HCT116 (cell line): Measurements from ENCODE around the gene NHSL2. TPM values are rescaled to one million over a fixed set of nuclear protein-coding genes. Genes with fewer than 3 reads are reported as not detected.

Experiments used
- ATAC-seq: fragments of 200-7000 bp; cut with Tn5 transposase; 2 replicates; pipeline ENCODE4 v1.9.1; 2020; ENCODE audit warnings: mild to moderate bottlenecking, moderate library complexity
- BruUV-seq: library from RNA; stranded (reverse); fragments of 400-500 nt; replicated peaks from 2 replicates; lab custom pipeline; 2021; lab: Mats Ljungman, UMichigan
- CTCF ChIA-PET: fragments of 300-600 bp; sonication (Branson Sonifier 250); formaldehyde crosslinking; loops from one replicate; lab custom pipeline; 2021; ENCODE audit warnings: antibody characterized with exemption; lab: Charles Lee
- POLR2A ChIA-PET: fragments of 300-600, 350-600 bp; sonication (Branson Sonifier 250); formaldehyde crosslinking; loops from one replicate; lab custom pipeline; 2021; ENCODE audit warnings: antibody characterized with exemption; lab: Charles Lee
- RAD21 ChIA-PET, 2 experiments: fragments of 300-600 bp; sonication (Branson Sonifier 250); formaldehyde crosslinking; loops; one replicate each; lab custom pipeline; 2023; ENCODE audit warnings: low total read pairs in 2 of 2; ENCODE audit not compliant: uncharacterized antibody in 2 of 2, unreplicated experiment in 2 of 2, low non-redundant PET in 1 of 2; lab: Charles Lee
- DNase-seq: peaks from one replicate; pipeline ENCODE4 v3.0.0-alpha.2; 2010; ENCODE audit warnings: low read depth, low spot score
- H2AFZ ChIP-seq: fragments of 200-600 bp; shearing (Covaris generic), sonication (generic); 2 replicates; pipeline ENCODE4 v1.6.1; 2017; ENCODE audit warnings: low read depth, mixed run types, mixed read lengths, antibody characterized with exemption, low read length; ENCODE audit not compliant: poor library complexity, severe bottlenecking
- H3K27ac ChIP-seq: 2 replicates; pipeline ENCODE4 v1.5.1; 2012; ENCODE audit warnings: low read depth, low read length
- H3K27me3 ChIP-seq: fragments of 200-600 bp; sonication (generic); 2 replicates; pipeline ENCODE4 v1.6.1; 2016; ENCODE audit warnings: mixed run types, low read length, mixed read lengths; ENCODE audit not compliant: insufficient read depth
- H3K36me3 ChIP-seq, 2 experiments: fragments of 200-500 bp in 1 of 2; fragments of 200-600 bp in 1 of 2; sonication (Bioruptor generic) in 1 of 2; sonication (generic) in 1 of 2; 2 replicates each; pipeline versions ENCODE4 v1.5.1 to v1.6.1; 2014 to 2016; ENCODE audit warnings: low read length in 2 of 2, inconsistent platforms in 1 of 2, mixed read lengths in 1 of 2, mixed run types in 1 of 2; ENCODE audit not compliant: insufficient read depth in 2 of 2, control insufficient read depth in 1 of 2
- H3K4me1 ChIP-seq, 2 experiments: fragments of 200-600 bp in 1 of 2; sonication (generic) in 1 of 2; 2 replicates each; pipeline versions ENCODE4 v1.5.1 to v1.6.1; 2012 to 2017; ENCODE audit warnings: low read length in 2 of 2, inconsistent platforms in 1 of 2, mild to moderate bottlenecking in 1 of 2, mixed read lengths in 1 of 2, mixed run types in 1 of 2, moderate library complexity in 1 of 2; ENCODE audit not compliant: insufficient read depth in 2 of 2, control insufficient read depth in 1 of 2
- H3K4me2 ChIP-seq: fragments of 200-600 bp; sonication (generic); 2 replicates; pipeline ENCODE4 v1.6.1; 2017; ENCODE audit warnings: mixed run types, low read length, mixed read lengths
- H3K4me3 ChIP-seq, 2 experiments: fragments of 200-600 bp in 1 of 2; sonication (generic) in 1 of 2; replicated peaks in 1 of 2; 2 replicates each; pipeline ENCODE4 v1.5.1; 2011 to 2016; ENCODE audit warnings: low read length in 2 of 2, control low read depth in 1 of 2, low read depth in 1 of 2, mild to moderate bottlenecking in 1 of 2, mixed read lengths in 1 of 2, mixed run types in 1 of 2
- H3K79me2 ChIP-seq: fragments of 200-600 bp; sonication (generic); 2 replicates; pipeline ENCODE4 v1.6.1; 2017; ENCODE audit warnings: mild to moderate bottlenecking, mixed run types, low read length, moderate library complexity, mixed read lengths; ENCODE audit not compliant: insufficient read depth
- H3K9ac ChIP-seq: fragments of 200-600 bp; sonication (generic); 2 replicates; pipeline ENCODE4 v1.6.1; 2016; ENCODE audit warnings: low read length, mixed read lengths
- H3K9me2 ChIP-seq: fragments of 200-600 bp; sonication (generic), shearing (Covaris generic); 2 replicates; pipeline ENCODE4 v1.6.1; 2017; ENCODE audit warnings: mixed run types, mild to moderate bottlenecking, moderate library complexity; ENCODE audit not compliant: insufficient read depth
- H3K9me3 ChIP-seq, 2 experiments: fragments of 200-500 bp in 1 of 2; fragments of 200-600 bp in 1 of 2; sonication (Bioruptor generic) in 1 of 2; sonication (generic) in 1 of 2; 2 replicates each; pipeline ENCODE4 v1.6.1; 2014 to 2017; ENCODE audit warnings: low read length in 2 of 2, mixed read lengths in 2 of 2, inconsistent platforms in 1 of 2, low read depth in 1 of 2, mild to moderate bottlenecking in 1 of 2, mixed run types in 1 of 2, moderate library complexity in 1 of 2; ENCODE audit not compliant: control insufficient read depth in 1 of 2, insufficient read depth in 1 of 2
- H4K20me1 ChIP-seq: fragments of 200-600 bp; sonication (generic), shearing (Covaris generic); 2 replicates; pipeline ENCODE4 v1.6.1; 2017; ENCODE audit warnings: mixed run types, mild to moderate bottlenecking, moderate library complexity; ENCODE audit not compliant: insufficient read depth
- CBX3 ChIP-seq: IDR thresholded peaks from 2 replicates; pipeline ENCODE4 v1.6.1; 2012; ENCODE audit warnings: low read depth
- EGR1 ChIP-seq: IDR thresholded peaks from 2 replicates; pipeline ENCODE4 v1.6.1; 2012; ENCODE audit warnings: low read depth
- ELF1 ChIP-seq: IDR thresholded peaks from 2 replicates; pipeline ENCODE4 v1.6.1; 2012; ENCODE audit warnings: low read depth, borderline replicate concordance
- EZH2 ChIP-seq: fragments of 200-600 bp; sonication (generic); IDR thresholded peaks from 2 replicates; pipeline ENCODE4 v1.6.1; 2017; ENCODE audit warnings: antibody characterized with exemption, mixed run types
- FOSL1 ChIP-seq: IDR thresholded peaks from 2 replicates; pipeline ENCODE4 v1.6.1; 2012; ENCODE audit warnings: low read depth
- POLR2A ChIP-seq: IDR thresholded peaks from 2 replicates; pipeline ENCODE4 v1.7.0; 2011; ENCODE audit warnings: borderline replicate concordance; ENCODE audit not compliant: insufficient read depth, insufficient read length; ENCODE audit errors: extremely low read depth
- POLR2AphosphoS5 ChIP-seq: IDR thresholded peaks from 2 replicates; pipeline ENCODE4 v1.6.1; 2011; ENCODE audit warnings: mild to moderate bottlenecking, low read depth, low read length, moderate library complexity
- RAD21 ChIP-seq: IDR thresholded peaks from 2 replicates; pipeline ENCODE4 v1.6.1; 2012; ENCODE audit warnings: low read depth, mild to moderate bottlenecking
- SIN3A ChIP-seq: IDR thresholded peaks from 2 replicates; pipeline ENCODE4 v1.6.1; 2012; ENCODE audit warnings: low read depth
- SRF ChIP-seq: IDR thresholded peaks from 2 replicates; pipeline ENCODE4 v1.6.1; 2012; ENCODE audit warnings: low read depth
- TCF7L2 ChIP-seq: IDR thresholded peaks from 2 replicates; pipeline ENCODE4 v1.7.0; 2011; ENCODE audit warnings: borderline replicate concordance, inconsistent platforms; ENCODE audit not compliant: insufficient read depth, insufficient read length; ENCODE audit errors: extremely low read depth
- YY1 ChIP-seq: IDR thresholded peaks from 2 replicates; pipeline ENCODE4 v1.6.1; 2011; ENCODE audit warnings: low read length, low read depth, moderate library complexity, mild to moderate bottlenecking; ENCODE audit not compliant: insufficient replicate concordance; ENCODE audit errors: extremely low read depth
- ZFX ChIP-seq: fragments of 450-650 bp; IDR thresholded peaks from 2 replicates; pipeline ENCODE4 v1.6.1; 2017
- ZNF274 ChIP-seq: fragments of 200-500 bp; sonication (Bioruptor generic); IDR thresholded peaks from 2 replicates; pipeline ENCODE4 v1.6.1; 2014; ENCODE audit warnings: mild to moderate bottlenecking, low read depth, low read length, inconsistent platforms
- intact Hi-C: fragments of 100-400 bp; cut with micrococcal nuclease; formaldehyde crosslinking; loops from 2 replicates; pipeline ENCODE4 v1.10.0; 2022
- total RNA-seq: library from RNA; stranded (reverse); gene quantifications from one replicate; pipeline ENCODE4 v1.2.1, GENCODE V29; 2021; ENCODE audit not compliant: unreplicated experiment
- TF ChIP-seq, protein P1 (sequence below), 3 experiments: fragments of 200-600 bp in 1 of 3; sonication (generic) in 1 of 3; IDR thresholded peaks in 2 of 3; conservative IDR thresholded peaks in 1 of 3; 2 replicates each; pipeline ENCODE4 v1.5.1; 2012 to 2017; ENCODE audit warnings: low read depth in 2 of 3, low read length in 2 of 3, antibody characterized with exemption in 1 of 3, borderline replicate concordance in 1 of 3, control low read depth in 1 of 3, mild to moderate bottlenecking in 1 of 3, mixed read lengths in 1 of 3, mixed run types in 1 of 3, moderate library complexity in 1 of 3; ENCODE audit not compliant: insufficient read depth in 1 of 3

Gene NHSL2
- total RNA-seq, 1 experiment from 2014 or later = 0.22 TPM

DNA sequence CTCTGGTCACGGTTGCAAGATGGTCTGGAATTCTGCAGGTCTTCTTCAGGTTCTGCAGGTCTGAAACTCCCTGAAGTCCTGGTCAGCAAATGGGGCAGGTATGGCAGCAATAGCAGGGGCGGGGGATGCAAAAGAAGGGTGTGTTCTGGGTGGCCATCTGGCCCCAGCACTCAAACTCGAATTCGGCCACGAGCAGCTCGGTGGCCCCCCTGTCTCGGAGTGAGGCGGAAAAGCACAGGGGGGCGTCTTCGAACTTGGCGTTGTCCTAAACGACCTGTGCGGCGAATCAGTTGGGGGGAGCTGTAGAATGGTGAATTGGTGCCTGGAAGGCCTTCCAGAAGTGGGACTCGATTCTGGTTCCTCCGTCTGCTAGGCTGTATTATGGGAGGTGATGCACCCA is 219.0 kb downstream of the NHSL2 start:
- peaks cover 4 to 18% of the 10 kb centered on the region in 2 experiments; a peak in 3 of 4 replicates for H3K4me1 ChIP-seq
- ATAC-seq (no peak), DNase-seq (no peak)
- no peaks in the 10 kb centered on the region for H3K9me2 ChIP-seq
- H3K4me2 ChIP-seq = no peak overlapping the region
- no peak overlapping the region for H3K9ac ChIP-seq
- H3K36me3 ChIP-seq = no peaks in the 10 kb centered on the region
- ChIA-PET RAD21 (no interaction called here), CTCF (interaction anchor here (0.9 kb wide), 1 partner anchor 51 kb away, joined by 3 read pairs; no protein-coding TSS in a partner anchor), POLR2A (no interaction called here)
- H2AFZ ChIP-seq = no peak overlapping the region
- BruUV-seq = no TSS peak
- H4K20me1 ChIP-seq = no peaks in the 10 kb centered on the region
- no peak overlapping the region for H3K4me3 ChIP-seq
- H3K79me2 ChIP-seq = no peaks in the 10 kb centered on the region
- TF ChIP-seq ELF1 (no peak), CBX3 (no peak), POLR2AphosphoS5 (no peak), EGR1 (no peak), SIN3A (no peak), RAD21 (no peak), FOSL1 (no peak), TCF7L2 (no peak), SRF (no peak), EZH2 (no peak), ZNF274 (no peak), YY1 (no peak), POLR2A (no peak), ZFX (no peak)
- TF ChIP-seq, protein P1, sequence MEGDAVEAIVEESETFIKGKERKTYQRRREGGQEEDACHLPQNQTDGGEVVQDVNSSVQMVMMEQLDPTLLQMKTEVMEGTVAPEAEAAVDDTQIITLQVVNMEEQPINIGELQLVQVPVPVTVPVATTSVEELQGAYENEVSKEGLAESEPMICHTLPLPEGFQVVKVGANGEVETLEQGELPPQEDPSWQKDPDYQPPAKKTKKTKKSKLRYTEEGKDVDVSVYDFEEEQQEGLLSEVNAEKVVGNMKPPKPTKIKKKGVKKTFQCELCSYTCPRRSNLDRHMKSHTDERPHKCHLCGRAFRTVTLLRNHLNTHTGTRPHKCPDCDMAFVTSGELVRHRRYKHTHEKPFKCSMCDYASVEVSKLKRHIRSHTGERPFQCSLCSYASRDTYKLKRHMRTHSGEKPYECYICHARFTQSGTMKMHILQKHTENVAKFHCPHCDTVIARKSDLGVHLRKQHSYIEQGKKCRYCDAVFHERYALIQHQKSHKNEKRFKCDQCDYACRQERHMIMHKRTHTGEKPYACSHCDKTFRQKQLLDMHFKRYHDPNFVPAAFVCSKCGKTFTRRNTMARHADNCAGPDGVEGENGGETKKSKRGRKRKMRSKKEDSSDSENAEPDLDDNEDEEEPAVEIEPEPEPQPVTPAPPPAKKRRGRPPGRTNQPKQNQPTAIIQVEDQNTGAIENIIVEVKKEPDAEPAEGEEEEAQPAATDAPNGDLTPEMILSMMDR (IDR thresholded peaks at IDR 0.05 in 2 of 3, conservative IDR thresholded peaks at IDR 0.05 in 1 of 3; ENCODE audit: borderline replicate concordance in 1 of 3, insufficient read depth in 1 of 3, low read depth in 2 of 3, low read length in 2 of 3) = no peak
- no peaks in the 10 kb centered on the region for H3K27me3 ChIP-seq
- intact Hi-C loops = loop anchor here (5.0 to 10.0 kb wide), 2 partner anchors 127 to 255 kb away; no protein-coding TSS in a partner anchor
- no peaks in the 10 kb centered on the region for H3K9me3 ChIP-seq
- no peak overlapping the region for H3K27ac ChIP-seq
